G401.6 (cell line): ENCODE measurements around the gene SRGAP1.
"Not testable (repeated sequence)": the region's sequence is repeated elsewhere in the genome, so short reads cannot be mapped to it uniquely, and the experiment has no call there.

Experiments used
- FAIRE-seq: peaks from 2 replicates; lab custom pipeline; 2012; peaks lifted over from hg19 to GRCh38; lab: Jason Lieb, UNC

Gene SRGAP1

DNA sequence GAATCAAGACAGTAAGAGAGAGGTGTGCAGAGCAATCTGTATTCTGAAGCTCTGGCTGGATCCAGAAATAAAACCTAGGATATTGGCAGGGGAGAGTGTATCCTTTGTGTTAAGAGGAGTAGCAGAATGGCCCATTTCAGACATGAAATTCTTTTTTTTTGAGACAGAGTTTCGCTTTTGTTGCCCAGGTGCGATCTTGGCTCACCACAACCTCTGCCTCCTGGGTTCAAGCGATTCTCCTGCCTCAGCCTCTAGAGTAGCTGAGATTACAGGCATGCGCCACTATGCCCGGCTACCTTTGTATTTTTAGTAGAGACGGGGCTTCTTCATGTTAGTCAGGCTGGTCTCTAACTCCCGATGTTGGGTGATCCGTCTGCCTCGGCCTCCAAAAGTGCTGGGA, 6.1 kb upstream of the SRGAP1 start:
- FAIRE-seq: no peak

DNA sequence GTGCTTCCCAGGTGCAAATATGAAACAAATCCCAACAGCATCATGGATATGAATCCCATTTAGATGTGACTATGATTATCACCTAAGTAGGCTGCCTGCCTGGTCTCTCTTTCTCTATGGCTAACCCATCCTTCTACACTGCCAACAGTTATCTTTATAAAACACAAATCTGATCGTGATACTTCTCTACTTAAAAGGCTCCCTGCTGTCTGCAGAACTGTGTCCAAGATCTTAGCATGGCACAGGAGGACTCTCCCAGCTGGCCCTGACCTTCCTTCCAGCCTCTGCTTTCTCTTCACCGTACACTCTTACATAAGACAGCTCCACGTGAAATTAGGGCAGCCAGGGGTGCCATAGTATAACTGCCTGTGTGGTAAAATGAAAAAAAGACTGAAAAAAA, 3.5 kb upstream of the SRGAP1 start:
- FAIRE-seq: no peak

- no peak for FAIRE-seq
Measured at GRCh38 chr12:63841571-63841970, 2.9 kb upstream of the SRGAP1 start.

DNA sequence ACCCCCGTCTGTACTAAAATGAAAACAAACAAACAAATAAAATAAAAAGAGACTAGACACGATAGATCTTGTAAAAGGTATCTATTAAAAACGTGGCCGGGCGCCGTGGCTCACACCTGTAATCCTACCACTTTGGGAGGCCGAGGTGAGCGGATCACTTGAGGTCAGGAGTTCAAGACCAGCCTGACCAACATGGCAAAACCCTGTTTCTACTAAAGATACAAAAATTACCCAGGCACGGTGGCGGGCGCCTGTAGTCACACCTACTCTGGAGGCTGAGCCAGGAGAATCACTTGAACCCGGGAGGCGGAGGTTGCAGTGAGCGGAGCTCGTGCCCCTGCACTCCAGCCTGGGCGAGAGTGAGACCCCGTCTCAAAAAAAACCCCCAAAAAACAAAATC, 1.8 kb upstream of the SRGAP1 start:
- FAIRE-seq: not testable (repeated sequence)

- no peak for FAIRE-seq
Measured at GRCh38 chr12:63843254-63843720, 1.2 kb upstream of the SRGAP1 start.

GRCh38 chr12:63843721-63844390, 644 bp upstream of the SRGAP1 start:
- no peak for FAIRE-seq

- no peak for FAIRE-seq
Measured at GRCh38 chr12:63845726-63846125, 1.2 kb downstream of the SRGAP1 start.

- no peak for FAIRE-seq
Measured at GRCh38 chr12:63846238-63846967, 1.9 kb downstream of the SRGAP1 start.

GRCh38 chr12:63848450-63848849, 4.0 kb downstream of the SRGAP1 start:
- no peak for FAIRE-seq

GRCh38 chr12:63849106-63849620, 4.7 kb downstream of the SRGAP1 start:
- no peak for FAIRE-seq

DNA sequence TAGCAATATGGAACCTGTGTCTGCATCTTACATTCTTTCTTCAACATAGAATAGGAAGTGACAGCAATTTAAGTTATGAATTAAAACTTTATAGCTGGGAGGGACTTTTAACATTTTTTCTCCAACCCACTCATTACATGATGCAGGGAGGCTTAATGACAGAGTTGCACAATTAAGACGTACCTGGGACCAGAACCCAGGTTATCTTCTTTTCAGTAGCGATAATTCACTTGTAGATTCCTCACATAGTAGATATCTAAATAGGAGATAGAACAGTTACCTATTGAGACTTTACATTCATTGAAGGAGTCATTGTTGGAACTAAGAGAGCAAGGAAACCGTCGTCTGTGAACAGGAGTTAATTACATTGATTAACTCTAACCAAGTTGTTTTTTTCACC, 5.1 kb downstream of the SRGAP1 start:
- no peak for FAIRE-seq

DNA sequence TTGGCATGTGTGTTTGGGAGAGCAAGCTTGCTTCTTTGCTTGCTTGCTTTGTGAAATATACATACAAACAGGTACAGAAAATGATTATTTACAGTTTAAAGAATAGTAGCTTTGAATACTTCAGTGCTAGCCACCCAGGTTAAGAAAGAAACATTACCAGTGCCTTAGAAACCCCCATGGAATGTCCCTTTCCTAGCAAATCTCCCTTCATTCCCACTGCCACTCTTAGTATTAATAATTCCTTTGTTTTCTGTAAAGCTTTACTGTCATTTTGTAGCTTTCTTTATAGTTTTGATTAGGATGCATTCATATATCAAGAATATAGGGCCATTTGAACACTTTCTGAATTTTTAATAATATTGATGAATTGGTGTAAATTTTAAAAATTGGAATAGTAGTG, 9.5 kb downstream of the SRGAP1 start:
- no peak for FAIRE-seq

GRCh38 chr12:63855299-63855698, 10.8 kb downstream of the SRGAP1 start:
- FAIRE-seq: no peak

DNA sequence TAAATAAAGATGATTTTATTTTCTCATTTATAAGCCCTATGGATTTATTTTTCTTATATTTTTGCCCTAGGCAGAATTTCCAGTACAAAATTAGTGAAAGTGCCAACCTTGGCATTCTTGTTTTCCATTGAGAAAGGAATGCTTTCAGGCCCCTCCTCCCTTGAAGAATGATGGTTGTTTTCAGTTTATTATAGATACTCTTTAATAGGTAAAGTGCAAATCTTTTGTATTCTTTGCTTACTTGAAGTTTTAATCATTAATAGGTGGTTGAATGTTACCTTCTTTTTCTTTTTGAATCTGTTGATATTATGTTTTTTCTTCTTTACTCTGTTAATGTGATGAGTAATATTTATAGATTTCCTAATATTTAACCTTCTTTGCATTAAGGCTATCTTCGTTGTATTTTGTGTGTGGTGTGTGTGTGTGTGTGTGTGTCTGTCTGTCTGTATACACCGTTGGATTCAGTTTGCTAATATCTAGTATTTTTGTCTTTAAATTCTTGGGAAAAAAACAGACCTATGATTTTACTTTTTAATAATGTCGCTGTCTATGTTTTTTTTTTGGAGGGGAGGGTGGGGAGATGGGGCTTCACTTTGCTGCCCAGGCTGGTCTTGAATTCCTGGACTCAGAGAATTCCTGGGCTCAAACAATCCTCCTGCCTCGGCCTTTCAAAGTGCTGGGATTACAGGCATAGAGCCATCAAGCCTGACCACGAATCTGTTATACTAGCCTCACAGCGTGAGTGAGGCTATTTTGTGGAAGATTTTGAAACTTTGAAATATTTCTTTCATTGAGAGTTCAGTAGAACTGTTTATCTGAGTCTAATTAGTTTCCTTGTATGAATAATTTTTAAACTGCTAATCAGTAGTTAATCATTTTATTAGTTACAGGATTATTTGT, 13.5 kb downstream of the SRGAP1 start:
- no peak for FAIRE-seq

DNA sequence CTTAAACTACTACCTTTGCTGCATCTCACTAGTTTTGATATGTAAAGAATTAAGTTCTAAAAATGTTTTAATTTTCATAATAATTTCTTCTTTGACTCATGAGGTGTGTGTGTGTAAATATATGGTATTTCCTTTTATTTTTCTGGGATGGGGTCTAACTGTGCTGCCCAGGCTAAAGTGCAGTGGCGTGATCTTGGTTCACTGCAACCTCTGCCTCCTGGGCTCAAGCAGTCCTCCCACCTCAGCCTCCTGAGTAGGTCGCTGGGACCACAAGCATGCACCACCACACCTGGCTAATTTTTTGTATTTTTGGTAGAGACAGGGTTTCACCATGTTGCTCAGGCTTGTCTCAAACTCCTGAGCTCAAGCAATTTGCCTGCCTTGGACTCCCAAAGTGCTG, 15.4 kb downstream of the SRGAP1 start:
- not testable (repeated sequence) for FAIRE-seq

DNA sequence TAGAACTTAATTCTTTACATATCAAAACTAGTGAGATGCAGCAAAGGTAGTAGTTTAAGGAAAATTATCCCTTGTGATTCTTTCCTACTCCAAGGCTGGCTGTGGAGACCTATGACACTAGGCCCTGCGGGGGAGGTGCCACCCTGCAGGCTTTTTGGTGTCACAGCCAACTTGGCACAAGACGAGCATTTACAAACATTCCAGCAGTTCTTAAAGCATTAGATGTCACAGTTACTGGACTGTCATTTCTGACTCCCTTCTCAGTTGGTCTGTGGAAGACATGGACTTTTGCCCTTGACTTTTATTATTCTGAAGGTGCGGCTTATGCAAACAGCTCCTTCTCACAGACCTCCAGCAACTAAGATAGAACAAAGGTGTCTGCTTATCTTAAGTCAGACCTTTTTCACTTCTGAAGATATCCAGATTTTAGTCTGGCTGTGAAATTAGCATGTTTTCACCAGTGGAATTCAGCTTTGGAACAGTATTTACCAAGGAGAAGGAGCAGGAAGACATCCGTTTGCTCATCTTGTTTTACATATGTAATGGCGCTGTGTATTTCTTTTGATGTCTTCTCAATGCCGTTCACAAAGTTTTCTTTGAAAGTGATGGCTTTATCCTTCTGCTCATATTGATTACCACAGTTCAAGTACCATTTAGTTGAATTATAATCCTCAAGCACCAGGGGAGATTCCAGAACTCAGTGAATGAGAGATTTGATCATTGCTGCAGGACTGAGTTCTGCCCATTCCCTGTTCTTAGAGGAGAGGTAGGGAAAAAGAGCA, 17.9 kb downstream of the SRGAP1 start:
- no peak for FAIRE-seq

DNA sequence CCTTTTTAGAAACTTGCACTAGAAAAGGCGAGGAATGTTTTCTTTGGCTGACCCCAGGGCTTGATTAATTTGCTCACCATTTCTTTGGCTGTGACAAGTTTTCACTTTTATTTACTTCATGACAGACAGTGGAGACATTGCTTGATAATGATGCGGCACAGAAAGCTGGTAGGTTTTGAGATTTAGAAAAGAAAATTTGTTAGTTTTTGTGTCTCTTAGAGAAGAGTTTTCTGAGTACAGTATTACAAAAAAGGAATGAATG, 18.4 kb downstream of the SRGAP1 start:
- no peak for FAIRE-seq

DNA sequence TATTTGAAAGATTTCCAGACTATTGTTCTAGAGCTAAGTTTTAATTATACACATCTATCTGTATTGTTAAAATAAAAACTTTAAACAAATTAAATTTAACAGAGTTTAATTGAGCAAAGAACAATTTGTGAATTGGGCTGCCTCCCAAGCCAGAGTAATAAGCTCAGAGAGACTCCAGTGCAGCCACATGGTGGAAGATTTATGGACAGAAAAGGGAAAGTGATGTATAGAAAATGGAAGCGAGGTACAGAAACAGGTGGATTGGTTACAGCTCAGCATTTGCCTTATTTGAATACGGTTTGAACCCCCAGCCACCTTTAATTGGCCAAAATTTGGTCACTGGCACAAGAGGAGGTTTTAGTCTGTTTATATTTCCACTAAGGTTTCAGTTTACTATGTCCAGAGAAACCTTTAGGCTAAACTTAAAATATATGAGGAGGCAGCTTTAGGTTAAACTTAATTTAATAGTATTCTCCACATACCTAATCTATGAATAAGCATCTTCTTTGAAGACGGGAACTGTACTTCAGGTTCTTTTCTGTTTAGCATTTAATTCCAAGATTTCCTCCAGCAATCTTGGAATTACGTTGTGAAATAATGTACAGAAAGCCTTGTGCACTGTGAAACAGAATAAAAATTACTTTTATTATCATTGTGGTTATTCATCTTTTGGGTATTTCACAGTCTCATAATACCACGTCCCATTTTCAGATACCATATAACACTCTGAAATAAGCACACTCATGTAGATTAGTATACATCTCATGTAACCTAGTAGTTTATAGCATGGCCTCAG, 19.4 kb downstream of the SRGAP1 start:
- FAIRE-seq: no peak

DNA sequence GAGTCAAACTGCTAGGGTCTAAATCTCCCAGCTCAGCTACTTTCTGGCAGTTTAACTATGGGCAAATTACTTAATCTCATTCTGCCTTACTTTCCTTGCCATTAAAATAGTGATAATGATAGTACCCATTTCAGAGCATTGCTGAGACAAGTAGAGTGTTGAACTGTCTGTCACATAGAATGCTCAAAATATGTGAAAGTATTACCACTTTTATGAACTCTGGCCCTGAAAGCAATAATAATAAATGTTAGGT, 19.9 kb downstream of the SRGAP1 start:
- FAIRE-seq: no peak

DNA sequence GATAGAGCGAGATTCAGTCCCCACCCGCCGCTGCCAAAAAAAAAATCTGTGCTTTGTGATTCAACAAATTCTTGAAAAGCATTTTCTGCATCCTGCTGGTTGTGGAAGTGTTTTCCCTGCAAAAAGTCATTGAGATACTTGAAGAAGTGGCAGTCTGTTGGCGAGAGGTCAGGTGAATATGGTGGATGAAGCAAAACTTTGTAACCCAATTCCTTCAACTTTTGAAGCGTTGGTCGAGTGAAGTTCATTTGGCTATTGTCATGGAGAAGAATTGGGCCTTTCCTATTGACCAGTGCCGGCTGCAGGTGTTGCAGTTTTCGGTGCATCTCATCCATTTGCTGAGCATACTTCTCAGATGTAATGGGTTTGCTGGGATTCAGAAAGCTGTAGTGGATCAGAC, 20.9 kb downstream of the SRGAP1 start:
- FAIRE-seq: no peak

GRCh38 chr12:63867053-63867452, 22.6 kb downstream of the SRGAP1 start:
- FAIRE-seq: no peak

DNA sequence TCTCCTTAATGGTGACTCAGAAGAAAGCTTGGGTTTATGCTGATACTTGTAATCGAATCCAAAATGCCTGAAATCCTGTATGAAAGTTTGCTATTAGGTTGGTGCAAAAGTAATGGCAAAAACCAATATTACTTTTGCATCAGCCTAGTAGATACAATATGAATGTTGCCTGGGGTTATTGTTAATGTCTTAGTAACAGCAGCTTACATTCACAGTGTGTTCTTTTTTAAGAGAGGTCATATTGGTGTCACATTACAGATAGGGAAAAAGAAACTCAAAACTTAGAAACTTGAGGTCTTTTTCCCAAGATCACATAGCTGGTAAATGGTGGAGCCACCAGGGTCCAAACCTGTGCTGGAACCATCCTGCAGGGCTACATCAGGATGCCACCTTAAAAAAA, 25.2 kb downstream of the SRGAP1 start:
- no peak for FAIRE-seq
